ENCODE measurements around the gene CATSPERD. TPM values are rescaled to one million over a fixed set of nuclear protein-coding genes. Genes with fewer than 3 reads are reported as not detected.

Gene CATSPERD
- total RNA-seq, 1 experiment from 2014 or later, result not detected

- CTCF ChIA-PET, result no interaction called here
- POLR2A ChIA-PET (ENCODE audit: unreplicated experiment), result no interaction called here
- Histone ChIP-seq H3K27ac (ENCODE audit: low read length) (no peak overlapping the region), H3K27me3 (ENCODE audit: low read length) (no peaks in the 10 kb centered on the region), H3K9me3 (ENCODE audit: low read length) (no peaks in the 10 kb centered on the region), H3F3A (ENCODE audit: low read length, unreplicated experiment) (peaks cover 14% of the 10 kb centered on the region), H4K20me1 (ENCODE audit: low read length) (peaks cover 59% of the 10 kb centered on the region), H3K4me1 (ENCODE audit: insufficient read depth, low read length) (peaks cover 7% of the 10 kb centered on the region), H3K79me2 (ENCODE audit: low read length) (peaks cover 53% of the 10 kb centered on the region), H3K4me3 (ENCODE audit: low read length) (no peak overlapping the region), H3K36me3 (ENCODE audit: low read depth, low read length) (peaks cover 57% of the 10 kb centered on the region), H3K9ac (ENCODE audit: low read length) (no peak overlapping the region), H3K9me2 (replicated peaks; ENCODE audit: low read length) (no peaks in the 10 kb centered on the region), H2AFZ (ENCODE audit: low read length) (no peak overlapping the region), H3K4me2 (ENCODE audit: low read length) (no peak overlapping the region)
- no peak for TF ChIP-seq CTCF (conservative IDR thresholded peaks at IDR 0.05; ENCODE audit: low read depth, low read length)
- TF ChIP-seq EZH2phosphoT487 (IDR thresholded peaks at IDR 0.05; ENCODE audit: borderline replicate concordance, low read length), result no peak
- TF ChIP-seq EZH2 (IDR thresholded peaks at IDR 0.05; ENCODE audit: low read length, unreplicated experiment), result no peak
- no peak for DNase-seq
- intact Hi-C loops (cut with micrococcal nuclease), result no loop called here
- no TSS peak for BruUV-seq (replicated peaks)
- no peak for ATAC-seq
Observed at GRCh38 chr19:5693195-5694166, 27.0 kb upstream of the CATSPERD start.

DNA sequence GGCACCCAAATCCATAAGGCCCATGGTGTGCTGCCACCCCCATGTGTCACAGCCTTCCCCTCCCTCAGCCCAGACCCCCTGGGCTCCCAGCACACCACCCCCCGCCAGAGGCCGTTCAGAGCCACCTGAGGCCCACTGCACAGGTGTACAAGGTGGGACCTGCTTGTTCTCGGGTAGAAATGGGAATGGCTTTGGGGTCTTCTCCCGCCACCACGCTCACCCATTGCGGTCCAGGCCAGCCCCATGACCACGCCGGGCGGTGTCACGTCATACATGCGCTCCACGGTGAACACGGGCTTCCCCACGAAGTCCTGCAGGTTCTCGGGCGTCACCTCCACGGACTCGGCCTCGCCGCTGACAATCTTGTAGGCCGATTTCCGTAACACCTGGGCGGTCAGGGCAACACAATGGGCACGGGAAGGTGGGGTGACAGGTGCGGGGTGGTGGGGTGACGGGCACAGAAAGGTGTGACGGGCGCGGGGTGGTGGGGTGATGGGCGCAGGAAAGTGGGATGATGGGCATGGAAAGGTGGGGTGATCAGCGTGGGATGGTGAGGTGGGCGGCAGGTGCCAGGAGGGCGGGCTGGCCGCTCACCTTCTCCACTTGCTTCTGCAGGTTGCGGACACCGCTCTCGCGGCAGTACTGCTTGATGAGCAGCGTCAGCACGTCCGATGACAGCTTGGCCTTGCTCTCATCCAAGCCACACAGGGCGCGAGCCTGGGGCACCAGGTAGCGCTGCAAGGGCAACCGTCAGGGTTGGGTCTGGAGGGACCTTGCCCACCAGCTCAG lies 26.1 kb upstream of the CATSPERD start:
- DNase-seq (no peak), ATAC-seq (no peak)
- no peak overlapping the region for H3K4me3 ChIP-seq (ENCODE audit: low read length)
- no peak overlapping the region for H3K9ac ChIP-seq (ENCODE audit: low read length)
- ChIA-PET CTCF (no interaction called here), POLR2A (ENCODE audit: unreplicated experiment) (no interaction called here)
- peaks cover 66% of the 10 kb centered on the region for H3K36me3 ChIP-seq (ENCODE audit: low read depth, low read length)
- peaks cover 7% of the 10 kb centered on the region for H3K4me1 ChIP-seq (ENCODE audit: insufficient read depth, low read length)
- no peak overlapping the region for H3K27ac ChIP-seq (ENCODE audit: low read length)
- no peak overlapping the region for H2AFZ ChIP-seq (ENCODE audit: low read length)
- H4K20me1 ChIP-seq (ENCODE audit: low read length), result peaks cover 59% of the 10 kb centered on the region
- TF ChIP-seq EZH2phosphoT487 (IDR thresholded peaks at IDR 0.05; ENCODE audit: borderline replicate concordance, low read length) (no peak), CTCF (conservative IDR thresholded peaks at IDR 0.05; ENCODE audit: low read depth, low read length) (no peak), EZH2 (IDR thresholded peaks at IDR 0.05; ENCODE audit: low read length, unreplicated experiment) (no peak)
- intact Hi-C loops (cut with micrococcal nuclease), result no loop called here
- peaks cover 14% of the 10 kb centered on the region for H3F3A ChIP-seq (ENCODE audit: low read length, unreplicated experiment)
- H3K9me3 ChIP-seq (ENCODE audit: low read length), result no peaks in the 10 kb centered on the region
- peaks cover 53% of the 10 kb centered on the region for H3K79me2 ChIP-seq (ENCODE audit: low read length)
- BruUV-seq (replicated peaks), result no TSS peak
- H3K27me3 ChIP-seq (ENCODE audit: low read length), result no peaks in the 10 kb centered on the region
- no peak overlapping the region for H3K4me2 ChIP-seq (ENCODE audit: low read length)
- no peaks in the 10 kb centered on the region for H3K9me2 ChIP-seq (replicated peaks; ENCODE audit: low read length)
